Epithelial cell of esophagus (primary cell): ENCODE results near the gene KRCC1.

ENCODE experiments used
- DNase-seq: peaks from one replicate; pipeline ENCODE4 v3.0.0; 2010; ENCODE audit warnings: low read depth
- H3K4me3 ChIP-seq: 2 replicates; pipeline ENCODE4 v1.5.1; 2011; ENCODE audit warnings: mild to moderate bottlenecking, low read length, control low read depth
- TF ChIP-seq, protein P1 (sequence below): IDR thresholded peaks from 2 replicates; pipeline ENCODE4 v1.5.1; 2011; ENCODE audit warnings: low read depth, mild to moderate bottlenecking, low read length, control low read depth, inconsistent platforms; ENCODE audit not compliant: insufficient read depth; ENCODE audit errors: missing control alignments

Gene KRCC1

DNA sequence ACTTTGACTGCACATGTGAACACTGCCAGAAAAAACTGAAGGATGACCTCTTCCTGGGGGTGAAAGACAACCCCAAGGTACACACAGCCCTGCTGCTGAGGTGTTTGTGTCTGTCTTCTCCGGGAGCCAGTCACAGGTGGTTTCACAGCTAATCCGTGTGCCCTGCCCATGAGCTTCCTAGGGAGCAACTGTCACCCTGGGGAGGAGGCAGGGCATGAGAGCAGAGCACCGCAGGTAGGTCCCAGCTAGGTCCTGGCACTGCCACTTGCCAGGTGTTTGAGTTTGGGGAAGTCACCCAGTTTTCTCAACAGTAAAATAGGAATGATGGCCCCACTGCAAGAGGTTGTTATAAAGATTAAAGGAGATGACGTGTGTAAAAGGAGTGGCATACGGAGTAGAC is 41.1 kb upstream of the KRCC1 start:
- no peak overlapping the region for H3K4me3 ChIP-seq
- no peak for DNase-seq
- TF ChIP-seq, protein P1, sequence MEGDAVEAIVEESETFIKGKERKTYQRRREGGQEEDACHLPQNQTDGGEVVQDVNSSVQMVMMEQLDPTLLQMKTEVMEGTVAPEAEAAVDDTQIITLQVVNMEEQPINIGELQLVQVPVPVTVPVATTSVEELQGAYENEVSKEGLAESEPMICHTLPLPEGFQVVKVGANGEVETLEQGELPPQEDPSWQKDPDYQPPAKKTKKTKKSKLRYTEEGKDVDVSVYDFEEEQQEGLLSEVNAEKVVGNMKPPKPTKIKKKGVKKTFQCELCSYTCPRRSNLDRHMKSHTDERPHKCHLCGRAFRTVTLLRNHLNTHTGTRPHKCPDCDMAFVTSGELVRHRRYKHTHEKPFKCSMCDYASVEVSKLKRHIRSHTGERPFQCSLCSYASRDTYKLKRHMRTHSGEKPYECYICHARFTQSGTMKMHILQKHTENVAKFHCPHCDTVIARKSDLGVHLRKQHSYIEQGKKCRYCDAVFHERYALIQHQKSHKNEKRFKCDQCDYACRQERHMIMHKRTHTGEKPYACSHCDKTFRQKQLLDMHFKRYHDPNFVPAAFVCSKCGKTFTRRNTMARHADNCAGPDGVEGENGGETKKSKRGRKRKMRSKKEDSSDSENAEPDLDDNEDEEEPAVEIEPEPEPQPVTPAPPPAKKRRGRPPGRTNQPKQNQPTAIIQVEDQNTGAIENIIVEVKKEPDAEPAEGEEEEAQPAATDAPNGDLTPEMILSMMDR: no peak

- H3K4me3 ChIP-seq: no peak overlapping the region
- DNase-seq: no peak
- TF ChIP-seq, protein P1: no peak
Measured at GRCh38 chr2:88095022-88095421, 39.4 kb upstream of the KRCC1 start.

GRCh38 chr2:88092773-88093172 is 37.2 kb upstream of the KRCC1 start:
- TF ChIP-seq, protein P1: no peak

GRCh38 chr2:88091943-88092342 is 36.4 kb upstream of the KRCC1 start:
- DNase-seq: no peak
- TF ChIP-seq, protein P1: no peak
- no peak overlapping the region for H3K4me3 ChIP-seq

More at GRCh38 chr2:88092773-88093172, 37.2 kb upstream of the KRCC1 start:
- DNase-seq: no peak
- no peak overlapping the region for H3K4me3 ChIP-seq

DNA sequence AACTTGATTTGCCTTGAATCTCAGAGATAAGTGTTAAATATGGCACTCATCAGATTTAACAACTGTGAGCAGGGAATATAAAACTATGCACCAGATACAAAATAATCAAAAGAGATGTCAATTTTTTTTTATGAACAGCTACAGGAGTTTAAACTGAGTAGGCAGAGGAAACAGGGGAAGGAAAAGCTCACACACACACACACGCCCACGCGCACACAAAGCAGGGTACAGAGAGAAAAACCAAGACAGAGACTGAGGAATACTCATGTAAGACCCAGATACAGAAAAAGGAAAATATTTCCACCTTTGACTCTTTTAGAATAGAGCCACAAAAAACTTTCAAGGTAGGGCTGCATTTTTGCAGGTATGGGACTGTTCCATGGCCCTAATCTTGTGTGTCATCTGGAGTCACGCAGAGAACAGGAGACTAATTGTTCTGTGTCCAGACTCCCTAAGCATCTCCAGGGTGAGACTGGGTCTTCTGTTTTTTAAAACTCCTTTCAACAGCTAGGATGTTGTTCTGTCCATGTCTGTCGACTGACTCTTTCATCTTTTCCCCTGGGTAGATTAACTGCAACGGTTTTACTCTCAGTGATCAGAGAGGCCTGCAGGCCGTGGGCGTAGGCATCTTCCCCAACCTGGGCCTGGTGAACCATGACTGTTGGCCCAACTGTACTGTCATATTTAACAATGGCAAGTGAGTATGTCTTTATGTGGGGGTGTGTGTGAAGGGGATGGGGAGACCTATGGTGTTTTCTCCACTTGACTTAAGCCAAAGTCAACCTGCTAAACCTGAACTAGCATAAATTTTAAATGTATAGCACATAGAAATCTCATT is 35.1 kb upstream of the KRCC1 start:
- no peak for DNase-seq
- no peak overlapping the region for H3K4me3 ChIP-seq
- TF ChIP-seq, protein P1: no peak

GRCh38 chr2:88088999-88089398 is 33.4 kb upstream of the KRCC1 start:
- DNase-seq: no peak
- TF ChIP-seq, protein P1: no peak
- H3K4me3 ChIP-seq: no peak overlapping the region

- H3K4me3 ChIP-seq: no peak overlapping the region
- TF ChIP-seq, protein P1: no peak
- DNase-seq: no peak
Measured at GRCh38 chr2:88087763-88088162, 32.2 kb upstream of the KRCC1 start.
